Endometrial microvascular endothelial cells (primary cell): ENCODE results near the gene SDR42E2. TPM values are rescaled to one million over a fixed set of nuclear protein-coding genes. Genes with fewer than 3 reads are reported as not detected.
"Not testable (repeated sequence)": the region's sequence is repeated elsewhere in the genome, so short reads cannot be mapped to it uniquely, and the experiment has no call there.

ENCODE experiments used
- in situ Hi-C: cut with HindIII; loops from 2 replicates; pipeline ENCODE4 v1.10.0; 2017; ENCODE audit warnings: low sequenced_read_pairs, low pct_unique_long_range_greater_than_20kb; ENCODE audit errors: inconsistent ontology term
- total RNA-seq: library from RNA; depleted of rRNA; stranded (reverse); fragments of >200 nt; gene quantifications from one replicate; pipeline ENCODE4 v1.2.3, GENCODE V29; 2015; ENCODE audit errors: inconsistent ontology term

SDR42E2 gene
- total RNA-seq, 1 donor from 2014 or later: not detected

- in situ Hi-C loops: no loop called here
Measured at GRCh38 chr16:22152316-22152715, 10.0 kb upstream of the SDR42E2 start.

GRCh38 chr16:22153078-22153477, 9.2 kb upstream of the SDR42E2 start:
- in situ Hi-C loops: not testable (repeated sequence)

- in situ Hi-C loops: no loop called here
Measured at GRCh38 chr16:22161401-22161800, 905 bp upstream of the SDR42E2 start.

- in situ Hi-C loops: no loop called here
Measured at GRCh38 chr16:22162656-22163009, 327 bp downstream of the SDR42E2 start.

- in situ Hi-C loops: no loop called here
Measured at GRCh38 chr16:22163806-22164205, 1.5 kb downstream of the SDR42E2 start.

- in situ Hi-C loops: no loop called here
Measured at GRCh38 chr16:22164482-22164881, 2.2 kb downstream of the SDR42E2 start.

- in situ Hi-C loops: no loop called here
Measured at GRCh38 chr16:22165508-22166285, 3.4 kb downstream of the SDR42E2 start.

GRCh38 chr16:22171953-22172352, 9.6 kb downstream of the SDR42E2 start:
- in situ Hi-C loops: no loop called here

GRCh38 chr16:22172642-22173041, 10.3 kb downstream of the SDR42E2 start:
- in situ Hi-C loops: not testable (repeated sequence)

- in situ Hi-C loops: no loop called here
Measured at GRCh38 chr16:22174642-22175041, 12.3 kb downstream of the SDR42E2 start.

- in situ Hi-C loops: no loop called here
Measured at GRCh38 chr16:22177968-22178930, 15.9 kb downstream of the SDR42E2 start.

- in situ Hi-C loops: no loop called here
Measured at GRCh38 chr16:22181426-22181825, 19.1 kb downstream of the SDR42E2 start.

- in situ Hi-C loops: no loop called here
Measured at GRCh38 chr16:22181843-22182242, 19.5 kb downstream of the SDR42E2 start.

GRCh38 chr16:22183335-22183734, 21.0 kb downstream of the SDR42E2 start:
- in situ Hi-C loops: no loop called here

GRCh38 chr16:22183901-22184614, 21.8 kb downstream of the SDR42E2 start:
- in situ Hi-C loops: no loop called here

GRCh38 chr16:22184615-22184968, 22.3 kb downstream of the SDR42E2 start:
- in situ Hi-C loops: no loop called here

- in situ Hi-C loops: no loop called here
Measured at GRCh38 chr16:22186517-22186916, 24.2 kb downstream of the SDR42E2 start.

- in situ Hi-C loops: no loop called here
Measured at GRCh38 chr16:22188267-22188594, 25.9 kb downstream of the SDR42E2 start.

- in situ Hi-C loops: no loop called here
Measured at GRCh38 chr16:22188595-22189442, 26.5 kb downstream of the SDR42E2 start.
